Endothelial cell (in vitro differentiated cells): ENCODE results near the gene ASNS. TPM values are rescaled to one million over a fixed set of nuclear protein-coding genes. Genes with fewer than 3 reads are reported as not detected.

Experiments
- DNase-seq: peaks from one replicate; pipeline ENCODE4 v3.0.0; 2021; ENCODE audit warnings: low spot score
- H3K27ac Mint-ChIP-seq: one replicate; pipeline ENCODE4 v1.8.0; 2021; ENCODE audit warnings: mixed read lengths, inconsistent platforms; ENCODE audit not compliant: unreplicated experiment
- H3K27me3 Mint-ChIP-seq: one replicate; pipeline ENCODE4 v1.8.0; 2021; ENCODE audit warnings: mild to moderate bottlenecking, moderate library complexity, mixed read lengths, inconsistent platforms; ENCODE audit not compliant: unreplicated experiment
- H3K36me3 Mint-ChIP-seq: one replicate; pipeline ENCODE4 v1.8.0; 2021; ENCODE audit warnings: mild to moderate bottlenecking, low read depth, mixed read lengths, inconsistent platforms; ENCODE audit not compliant: unreplicated experiment
- H3K4me1 Mint-ChIP-seq: one replicate; pipeline ENCODE4 v1.8.0; 2021; ENCODE audit warnings: mild to moderate bottlenecking, mixed read lengths, inconsistent platforms; ENCODE audit not compliant: unreplicated experiment
- H3K4me3 Mint-ChIP-seq: one replicate; pipeline ENCODE4 v1.8.0; 2021; ENCODE audit warnings: mild to moderate bottlenecking, mixed read lengths, inconsistent platforms; ENCODE audit not compliant: unreplicated experiment
- H3K9me3 Mint-ChIP-seq: one replicate; pipeline ENCODE4 v1.8.0; 2021; ENCODE audit warnings: mixed read lengths, inconsistent platforms; ENCODE audit not compliant: unreplicated experiment
- CTCF ChIP-seq: fragments of 200-600 bp; sonication (generic); IDR thresholded peaks from one replicate; pipeline ENCODE4 v1.5.0; 2021; ENCODE audit warnings: antibody characterized with exemption; ENCODE audit not compliant: unreplicated experiment
- total RNA-seq: library from RNA; stranded (reverse); fragmentation: NEBNext Ultra II Directional; extraction: Animal tissue kit (Norgen Biotek cat#: 25700); gene quantifications from one replicate; pipeline ENCODE4 v1.2.1, GENCODE V29; 2021; ENCODE audit not compliant: unreplicated experiment

Gene ASNS
- total RNA-seq, 1 donor from 2014 or later: 7.1 TPM

- TF ChIP-seq CTCF: no peak
- Mint-ChIP-seq H3K27ac (no peak overlapping the region), H3K27me3 (peaks cover 2% of the 10 kb centered on the region)
Measured at GRCh38 chr7:97847791-97848190, 24.4 kb downstream of the ASNS start.

GRCh38 chr7:97846945-97847344 lies 25.3 kb downstream of the ASNS start:
- TF ChIP-seq CTCF: no peak
- DNase-seq: no peak
- Mint-ChIP-seq H3K4me3 (no peak overlapping the region), H3K36me3 (no peaks in the 10 kb centered on the region), H3K27me3 (peaks cover 2% of the 10 kb centered on the region), H3K4me1 (no peaks in the 10 kb centered on the region), H3K27ac (no peak overlapping the region), H3K9me3 (no peaks in the 10 kb centered on the region)

More at GRCh38 chr7:97847791-97848190, 24.4 kb downstream of the ASNS start:
- Mint-ChIP-seq H3K4me3 (no peak overlapping the region), H3K36me3 (no peaks in the 10 kb centered on the region), H3K4me1 (no peaks in the 10 kb centered on the region), H3K9me3 (no peaks in the 10 kb centered on the region)
- no peak for DNase-seq

DNA sequence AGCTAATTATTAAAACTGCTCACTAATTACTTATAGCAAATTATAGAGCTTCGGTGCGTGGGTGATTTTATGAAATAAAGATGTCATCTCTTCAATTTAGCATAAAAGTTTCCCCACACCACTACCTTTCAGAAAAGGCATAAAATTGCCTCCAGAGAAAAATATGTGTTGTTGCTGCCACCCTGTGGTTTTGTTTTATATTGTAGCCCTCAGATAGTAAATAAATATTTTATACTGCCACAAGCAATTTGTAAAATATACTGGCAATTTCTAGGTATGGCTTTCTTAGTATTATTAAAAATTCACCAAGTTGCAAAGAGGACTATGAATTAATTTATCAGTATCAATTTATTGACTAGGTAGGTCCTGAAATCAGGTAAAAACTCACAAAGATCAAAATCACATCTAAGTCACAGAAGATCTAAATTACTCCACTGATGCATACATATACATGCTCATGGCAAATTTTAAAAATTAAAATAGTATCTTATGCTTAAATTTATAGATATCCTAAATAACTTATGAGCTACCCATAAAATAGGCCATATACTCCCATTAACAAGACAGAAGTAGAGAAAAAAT lies 26.5 kb downstream of the ASNS start:
- H3K27ac Mint-ChIP-seq: no peak overlapping the region
- TF ChIP-seq CTCF: peak; percentile 67
- peak; percentile 27 for DNase-seq
- no peaks in the 10 kb centered on the region for H3K36me3 Mint-ChIP-seq
- H3K4me3 Mint-ChIP-seq: no peak overlapping the region
- H3K9me3 Mint-ChIP-seq: no peaks in the 10 kb centered on the region
- H3K27me3 Mint-ChIP-seq: peaks cover 2% of the 10 kb centered on the region
- no peaks in the 10 kb centered on the region for H3K4me1 Mint-ChIP-seq

DNA sequence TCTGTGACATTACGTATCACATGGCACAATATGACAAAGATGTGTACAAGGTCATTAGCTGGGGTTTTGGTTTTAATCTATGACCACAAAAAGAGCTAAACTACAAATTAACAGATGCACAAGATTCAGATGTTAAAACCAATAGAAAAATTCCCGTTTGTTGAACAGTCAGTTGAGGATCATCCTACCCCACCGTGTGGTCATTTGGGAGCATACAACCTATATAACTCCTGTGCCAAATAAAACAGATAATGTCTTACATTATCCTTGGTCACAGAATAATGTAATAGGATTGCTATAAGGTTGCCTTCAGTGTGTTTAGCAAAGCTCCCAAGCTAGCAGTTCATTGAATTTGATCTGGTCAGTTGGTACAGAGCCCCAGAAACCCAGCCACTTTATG lies 28.2 kb downstream of the ASNS start:
- Mint-ChIP-seq H3K4me1 (no peaks in the 10 kb centered on the region), H3K27ac (no peak overlapping the region), H3K9me3 (no peaks in the 10 kb centered on the region), H3K4me3 (no peak overlapping the region), H3K36me3 (no peaks in the 10 kb centered on the region), H3K27me3 (no peaks in the 10 kb centered on the region)
- no peak for DNase-seq
- no peak for TF ChIP-seq CTCF

- H3K27me3 Mint-ChIP-seq: no peaks in the 10 kb centered on the region
- no peak overlapping the region for H3K27ac Mint-ChIP-seq
- H3K9me3 Mint-ChIP-seq: no peaks in the 10 kb centered on the region
- no peak overlapping the region for H3K4me3 Mint-ChIP-seq
- DNase-seq: no peak
- no peaks in the 10 kb centered on the region for H3K36me3 Mint-ChIP-seq
- no peak for TF ChIP-seq CTCF
- no peaks in the 10 kb centered on the region for H3K4me1 Mint-ChIP-seq
Measured at GRCh38 chr7:97842772-97843345, 29.3 kb downstream of the ASNS start.
